Transverse colon (tissue), 4 donors: ENCODE results near the gene IFT122.

Source experiments
- CTCF ChIP-seq, 5 experiments: fragments of 200-600 bp in 3 of 5; fragments of 450-650 bp in 2 of 5; sonication (generic) in 3 of 5; IDR thresholded peaks; 1 replicate in 2 of 5; 2 replicates in 3 of 5; pipeline ENCODE4 v1.5.1; 2016 to 2017; ENCODE audit warnings: antibody characterized with exemption in 5 of 5, inconsistent platforms in 3 of 5, mild to moderate bottlenecking in 2 of 5, moderate library complexity in 1 of 5
- EP300 ChIP-seq: sonication (generic); formaldehyde crosslinking; IDR thresholded peaks from one replicate; pipeline ENCODE4 v1.6.1; 2017; ENCODE audit warnings: antibody characterized with exemption, low read depth
- POLR2A ChIP-seq: fragments of 450-650 bp; IDR thresholded peaks from one replicate; pipeline ENCODE4 v1.6.1; 2016; ENCODE audit warnings: antibody characterized with exemption, mild to moderate bottlenecking, moderate library complexity
- POLR2AphosphoS5 ChIP-seq, 3 donors: sonication (generic); formaldehyde crosslinking; IDR thresholded peaks; one replicate each; pipeline ENCODE4 v1.6.1; 2016; ENCODE audit warnings: antibody characterized with exemption in 3 of 3

GRCh38 chr3:129558081-129558771 is 118.2 kb downstream of the IFT122 start:
- TF ChIP-seq POLR2A, result no peak
- TF ChIP-seq POLR2AphosphoS5 (IDR thresholded peaks at IDR 0.05), result no peak
- no peak for TF ChIP-seq CTCF (IDR thresholded peaks at IDR 0.05)
- TF ChIP-seq EP300, result no peak
